ENCODE measurements around the gene RNF145.

- TF ChIP-seq, protein P1, sequence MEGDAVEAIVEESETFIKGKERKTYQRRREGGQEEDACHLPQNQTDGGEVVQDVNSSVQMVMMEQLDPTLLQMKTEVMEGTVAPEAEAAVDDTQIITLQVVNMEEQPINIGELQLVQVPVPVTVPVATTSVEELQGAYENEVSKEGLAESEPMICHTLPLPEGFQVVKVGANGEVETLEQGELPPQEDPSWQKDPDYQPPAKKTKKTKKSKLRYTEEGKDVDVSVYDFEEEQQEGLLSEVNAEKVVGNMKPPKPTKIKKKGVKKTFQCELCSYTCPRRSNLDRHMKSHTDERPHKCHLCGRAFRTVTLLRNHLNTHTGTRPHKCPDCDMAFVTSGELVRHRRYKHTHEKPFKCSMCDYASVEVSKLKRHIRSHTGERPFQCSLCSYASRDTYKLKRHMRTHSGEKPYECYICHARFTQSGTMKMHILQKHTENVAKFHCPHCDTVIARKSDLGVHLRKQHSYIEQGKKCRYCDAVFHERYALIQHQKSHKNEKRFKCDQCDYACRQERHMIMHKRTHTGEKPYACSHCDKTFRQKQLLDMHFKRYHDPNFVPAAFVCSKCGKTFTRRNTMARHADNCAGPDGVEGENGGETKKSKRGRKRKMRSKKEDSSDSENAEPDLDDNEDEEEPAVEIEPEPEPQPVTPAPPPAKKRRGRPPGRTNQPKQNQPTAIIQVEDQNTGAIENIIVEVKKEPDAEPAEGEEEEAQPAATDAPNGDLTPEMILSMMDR (IDR thresholded peaks at IDR 0.05; ENCODE audit: low read length), result no peak
- TF ChIP-seq EZH2 (optimal IDR thresholded peaks at IDR 0.05; ENCODE audit: low read depth, low read length), result no peak
These were observed 19.2 kb downstream of the RNF145 start for GRCh38 chr5:159190170-159190569.

Data from MM.1S (cell line).